HEK293T (cell line): ENCODE data around the gene GRID1.

Experiments used
- CTCF ChIA-PET: fragments of 350-600 bp; formaldehyde crosslinking; extraction: SDS; loops from one replicate; lab custom pipeline; 2021; ENCODE audit warnings: antibody characterized with exemption, inconsistent platforms; lab: Yijun Ruan, JAX
- POLR2A ChIA-PET: fragments of 350-600 bp; formaldehyde crosslinking; extraction: SDS; loops from one replicate; lab custom pipeline; 2020; ENCODE audit warnings: antibody characterized with exemption, inconsistent platforms; lab: Yijun Ruan, JAX
- DNase-seq: peaks from one replicate; pipeline ENCODE4 v3.0.0; 2012; ENCODE audit warnings: mixed read lengths; ENCODE audit errors: extremely low spot score
- ARNT ChIP-seq: fragments of 450-650 bp; IDR thresholded peaks from 2 replicates; pipeline ENCODE4 v1.6.1; 2017; ENCODE audit warnings: mild to moderate bottlenecking
- BHLHE40 ChIP-seq: fragments of 450-650 bp; IDR thresholded peaks from 2 replicates; pipeline ENCODE4 v1.6.1; 2016; ENCODE audit warnings: mild to moderate bottlenecking, moderate library complexity, borderline replicate concordance
- CTBP1 ChIP-seq: fragments of 450-650 bp; IDR thresholded peaks from 2 replicates; pipeline ENCODE4 v1.6.1; 2016; ENCODE audit warnings: borderline replicate concordance
- ELF4 ChIP-seq: fragments of 450-650 bp; IDR thresholded peaks from 2 replicates; pipeline ENCODE4 v1.6.1; 2017; ENCODE audit warnings: antibody characterized with exemption
- FOXA1 ChIP-seq: fragments of 450-650 bp; IDR thresholded peaks from 2 replicates; pipeline ENCODE4 v1.6.1; 2016; ENCODE audit warnings: mild to moderate bottlenecking
- FOXK2 ChIP-seq: fragments of 450-650 bp; IDR thresholded peaks from 2 replicates; pipeline ENCODE4 v1.6.1; 2016; ENCODE audit warnings: mild to moderate bottlenecking
- FOXM1 ChIP-seq: fragments of 450-650 bp; IDR thresholded peaks from 2 replicates; pipeline ENCODE4 v1.6.1; 2017; ENCODE audit warnings: mild to moderate bottlenecking, borderline replicate concordance
- HDGF ChIP-seq: fragments of 450-650 bp; IDR thresholded peaks from 2 replicates; pipeline ENCODE4 v1.6.1; 2017; ENCODE audit warnings: antibody characterized with exemption, borderline replicate concordance
- L3MBTL2 ChIP-seq: fragments of 450-650 bp; conservative IDR thresholded peaks from 2 replicates; pipeline ENCODE4 v1.6.1; 2016; ENCODE audit warnings: mild to moderate bottlenecking
- LEF1 ChIP-seq: fragments of 450-650 bp; IDR thresholded peaks from 2 replicates; pipeline ENCODE4 v1.6.1; 2017; ENCODE audit warnings: mild to moderate bottlenecking, borderline replicate concordance
- NFRKB ChIP-seq: fragments of 450-650 bp; IDR thresholded peaks from 2 replicates; pipeline ENCODE4 v1.6.1; 2016; ENCODE audit warnings: mild to moderate bottlenecking, moderate library complexity
- SP1 ChIP-seq: fragments of 450-650 bp; IDR thresholded peaks from 2 replicates; pipeline ENCODE4 v1.6.1; 2017
- SUZ12 ChIP-seq: fragments of 450-650 bp; IDR thresholded peaks from 2 replicates; pipeline ENCODE4 v1.6.1; 2016; ENCODE audit warnings: mild to moderate bottlenecking
- TARDBP ChIP-seq: fragments of 450-650 bp; IDR thresholded peaks from 2 replicates; pipeline ENCODE4 v1.6.1; 2016
- ZNF384 ChIP-seq: fragments of 450-650 bp; IDR thresholded peaks from 2 replicates; pipeline ENCODE4 v1.6.1; 2016
- TF ChIP-seq, protein P1 (sequence below): fragments of 450-650 bp; IDR thresholded peaks from 2 replicates; pipeline ENCODE4 v1.6.1; 2016

GRID1 gene

DNA sequence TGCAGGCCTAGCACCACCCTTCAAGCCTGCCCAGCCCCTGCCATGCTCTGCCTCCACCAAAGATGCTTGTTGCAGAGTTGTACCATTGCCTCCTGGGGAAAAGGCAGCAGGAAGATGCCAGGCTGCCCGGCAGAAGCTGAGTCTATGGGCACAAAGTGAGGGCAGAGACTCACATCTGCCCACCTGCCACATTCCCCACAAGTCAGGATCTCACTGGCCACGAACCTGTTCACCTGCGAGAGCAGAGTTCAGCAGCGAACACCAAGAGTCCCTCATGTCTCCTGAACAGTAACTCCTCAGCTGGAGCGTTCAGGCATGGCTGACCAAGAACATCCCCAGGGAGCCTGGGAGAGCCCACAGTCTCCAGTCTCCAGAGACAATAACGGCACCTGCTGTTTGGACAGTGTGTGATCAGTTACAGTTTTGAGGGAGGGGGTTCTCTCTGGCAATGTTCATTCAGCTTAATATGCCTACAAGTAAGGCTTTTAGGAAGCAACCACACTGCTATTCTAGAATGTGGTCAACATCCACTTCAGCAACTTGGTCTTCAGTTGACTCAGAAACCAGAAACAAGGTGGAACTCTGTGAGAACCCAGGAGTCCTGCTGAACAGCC, 78.5 kb downstream of the GRID1 start:
- no peak for DNase-seq
- CTCF ChIA-PET, result no interaction called here
- no peak for TF ChIP-seq ARNT
- TF ChIP-seq, protein P1, sequence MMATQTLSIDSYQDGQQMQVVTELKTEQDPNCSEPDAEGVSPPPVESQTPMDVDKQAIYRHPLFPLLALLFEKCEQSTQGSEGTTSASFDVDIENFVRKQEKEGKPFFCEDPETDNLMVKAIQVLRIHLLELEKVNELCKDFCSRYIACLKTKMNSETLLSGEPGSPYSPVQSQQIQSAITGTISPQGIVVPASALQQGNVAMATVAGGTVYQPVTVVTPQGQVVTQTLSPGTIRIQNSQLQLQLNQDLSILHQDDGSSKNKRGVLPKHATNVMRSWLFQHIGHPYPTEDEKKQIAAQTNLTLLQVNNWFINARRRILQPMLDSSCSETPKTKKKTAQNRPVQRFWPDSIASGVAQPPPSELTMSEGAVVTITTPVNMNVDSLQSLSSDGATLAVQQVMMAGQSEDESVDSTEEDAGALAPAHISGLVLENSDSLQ, result no peak
- no peak for TF ChIP-seq FOXA1
- no peak for TF ChIP-seq LEF1
- no peak for TF ChIP-seq CTBP1
- POLR2A ChIA-PET, result no interaction called here

DNA sequence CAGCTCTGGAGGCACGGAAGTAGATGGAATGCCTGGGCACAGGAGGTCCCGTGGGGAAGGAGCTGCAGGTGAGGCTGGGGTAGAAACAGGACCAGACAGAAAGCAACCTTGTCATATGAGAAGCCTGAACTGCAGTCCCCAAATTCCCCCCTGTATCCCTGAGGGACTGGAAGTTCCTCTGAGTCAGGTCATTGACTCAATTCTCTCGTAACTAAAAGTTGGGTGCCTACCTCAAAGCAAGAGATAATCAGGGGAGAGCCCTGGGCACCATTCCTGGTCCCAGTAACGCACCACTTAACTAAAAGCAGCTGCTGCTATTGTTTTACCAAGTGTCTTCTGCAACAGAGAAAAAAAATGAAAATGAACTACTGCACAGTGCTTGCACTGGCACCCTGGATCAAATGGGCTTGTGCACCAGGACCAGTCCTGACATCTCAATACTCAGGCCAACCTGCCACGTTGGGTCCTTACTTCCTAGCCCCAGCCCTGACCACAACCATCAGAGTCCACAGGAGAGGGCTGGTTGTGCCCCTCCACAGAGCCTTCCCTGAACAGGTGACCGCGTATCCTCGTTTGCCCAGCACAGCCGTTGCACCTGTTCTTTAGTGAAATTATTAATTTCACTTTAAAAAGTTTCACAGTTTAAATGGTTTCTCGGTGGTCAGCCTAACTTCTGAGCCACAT, 79.3 kb downstream of the GRID1 start:
- ChIA-PET CTCF (no interaction called here), POLR2A (no interaction called here)
- no peak for DNase-seq
- TF ChIP-seq LEF1, result no peak
- TF ChIP-seq TARDBP, result no peak
- TF ChIP-seq ARNT, result no peak

DNA sequence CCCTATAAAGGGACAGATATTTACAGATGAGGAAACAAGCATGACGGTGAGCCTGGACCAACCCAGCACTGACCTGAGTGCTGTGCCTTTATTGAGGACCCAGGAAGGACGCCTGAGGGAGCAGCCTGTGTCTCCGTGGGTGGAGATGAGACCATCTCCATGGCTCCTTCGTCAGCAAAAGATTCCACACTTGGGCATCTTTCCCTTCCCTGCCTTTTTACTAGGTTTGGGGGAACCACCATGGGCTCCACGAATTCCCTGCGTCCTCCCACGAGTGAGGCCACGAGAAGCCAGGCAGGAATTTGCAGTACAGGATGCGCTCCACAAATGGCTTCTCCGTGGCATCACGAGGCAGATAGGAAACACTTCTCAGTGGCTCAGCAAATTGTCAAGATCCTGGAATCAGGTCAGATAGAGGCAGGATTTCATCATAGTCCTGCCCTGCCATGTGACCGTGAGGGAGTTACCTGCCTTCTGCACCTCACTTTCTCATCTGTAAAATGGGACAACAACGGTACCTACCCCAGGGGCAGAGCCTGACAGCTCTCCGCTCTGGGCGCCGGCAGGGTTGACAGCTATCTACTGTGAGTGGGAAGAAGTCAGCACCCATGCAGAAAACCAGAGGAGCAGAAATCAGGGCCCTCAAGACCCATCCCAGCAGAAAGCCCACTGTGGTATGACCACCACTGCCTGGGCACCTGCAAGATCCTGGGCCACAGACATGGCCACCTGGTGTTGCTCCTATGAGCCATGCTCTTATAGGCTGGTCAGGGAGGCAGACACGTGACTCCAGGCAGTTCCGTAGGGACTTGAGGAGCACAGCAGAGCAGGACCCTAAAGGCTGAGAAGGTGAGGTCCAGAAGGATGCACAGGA, 80.1 kb downstream of the GRID1 start:
- no peak for DNase-seq
- TF ChIP-seq L3MBTL2, result no peak
- no peak for TF ChIP-seq SUZ12
- ChIA-PET POLR2A (no interaction called here), CTCF (no interaction called here)

DNA sequence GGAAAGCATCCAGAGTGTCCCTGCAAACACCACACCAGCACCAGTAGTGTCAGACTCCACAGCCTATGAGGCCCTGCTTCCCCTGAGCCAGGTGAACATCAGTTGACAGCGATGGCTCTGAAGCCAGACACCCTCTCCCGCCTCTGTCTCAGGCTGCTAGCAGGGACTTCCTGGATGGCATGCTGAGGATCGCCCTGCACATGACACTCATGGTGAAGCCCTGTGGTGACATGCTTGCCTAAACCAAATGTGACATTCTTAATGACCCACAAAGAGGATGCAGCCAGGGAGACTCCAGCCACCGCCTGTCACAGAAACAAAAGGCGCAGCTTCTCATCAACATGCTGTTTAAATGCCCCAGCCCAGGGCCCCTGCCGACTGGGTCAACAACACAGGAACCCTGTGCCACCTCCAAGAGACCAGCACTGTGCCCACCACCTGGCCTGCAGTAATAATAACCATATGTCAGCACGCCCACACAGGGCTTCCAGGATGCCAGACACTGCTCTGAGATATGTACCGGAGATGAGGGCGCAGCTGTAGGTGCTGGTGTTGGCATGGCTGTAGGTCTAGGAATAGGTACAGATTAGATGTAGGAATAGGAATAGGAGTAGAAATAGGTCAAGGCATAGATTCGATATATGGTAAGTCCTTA, 81.3 kb downstream of the GRID1 start:
- no peak for DNase-seq
- CTCF ChIA-PET, result no interaction called here
- POLR2A ChIA-PET, result no interaction called here
- no peak for TF ChIP-seq SUZ12
- TF ChIP-seq FOXK2, result no peak
- no peak for TF ChIP-seq BHLHE40
- TF ChIP-seq LEF1, result no peak
- TF ChIP-seq, protein P1, result no peak
- TF ChIP-seq SP1, result no peak
- no peak for TF ChIP-seq ARNT
- no peak for TF ChIP-seq CTBP1
- no peak for TF ChIP-seq ELF4
- TF ChIP-seq FOXA1, result no peak
- TF ChIP-seq TARDBP, result no peak
- TF ChIP-seq L3MBTL2, result no peak

DNA sequence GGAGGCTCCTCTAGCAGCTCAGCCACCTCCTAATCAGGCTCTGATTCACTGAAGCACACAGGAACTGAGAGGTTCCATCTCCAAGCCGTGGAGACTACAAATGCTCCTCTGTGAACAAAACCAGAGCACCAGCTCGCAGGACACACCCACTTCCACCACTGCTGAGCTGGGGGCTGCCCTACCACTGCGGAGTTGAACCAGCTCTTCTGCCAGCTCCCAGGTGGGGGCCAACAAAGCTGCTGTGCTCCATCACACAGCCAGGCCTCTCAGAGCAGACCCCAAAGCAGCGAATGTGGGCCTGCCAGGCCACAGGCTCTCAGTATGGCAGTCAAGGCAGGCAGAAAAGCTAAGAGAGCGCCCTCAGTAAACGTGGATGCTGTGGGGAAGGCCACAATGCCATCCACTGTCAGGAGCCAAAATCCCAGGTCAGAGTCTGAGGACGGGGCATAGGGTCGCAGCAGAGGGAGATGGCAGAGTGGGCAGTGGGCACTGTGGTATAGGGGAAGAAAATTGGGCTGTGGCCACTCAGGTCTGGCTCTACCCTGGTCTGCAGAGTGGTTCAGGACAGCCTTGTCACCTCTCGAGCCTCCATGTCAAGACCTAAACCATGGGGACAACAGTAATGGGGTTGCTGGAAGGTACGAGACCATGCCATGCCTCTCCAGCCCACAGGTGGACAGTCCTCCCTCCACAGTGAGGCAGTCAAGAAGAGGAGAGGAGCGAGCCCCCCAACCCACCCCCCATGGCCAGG, 82.1 kb downstream of the GRID1 start:
- POLR2A ChIA-PET, result no interaction called here
- no peak for DNase-seq
- TF ChIP-seq LEF1 (no peak), FOXM1 (no peak), FOXA1 (no peak), HDGF (no peak), BHLHE40 (no peak), ELF4 (no peak), TARDBP (no peak), NFRKB (no peak), L3MBTL2 (no peak), SUZ12 (no peak), SP1 (no peak), FOXK2 (no peak), ZNF384 (no peak), CTBP1 (no peak), ARNT (no peak)
- TF ChIP-seq, protein P1, result no peak
- CTCF ChIA-PET, result no interaction called here
